Lower leg skin (tissue), 3 donors: ENCODE data around the gene TXLNA.

Experiments
- CTCF ChIP-seq, 3 donors: fragments of 450-650 bp; IDR thresholded peaks; one replicate each; pipeline ENCODE4 v1.5.1; 2016; ENCODE audit warnings: antibody characterized with exemption in 3 of 3, mild to moderate bottlenecking in 3 of 3, moderate library complexity in 2 of 3
- POLR2A ChIP-seq, 2 donors: fragments of 450-650 bp; IDR thresholded peaks; one replicate each; pipeline ENCODE4 v1.6.1; 2016 to 2017; ENCODE audit warnings: antibody characterized with exemption in 2 of 2, mild to moderate bottlenecking in 1 of 2, moderate library complexity in 1 of 2

GRCh38 chr1:32220746-32221580 is 41.5 kb downstream of the TXLNA start:
- TF ChIP-seq CTCF (IDR thresholded peaks at IDR 0.05) (no peak), POLR2A (IDR thresholded peaks at IDR 0.05) (no peak)
